Measurements from ENCODE around the gene ZNF627.
"Not testable (repeated sequence)": the region's sequence is repeated elsewhere in the genome, so short reads cannot be mapped to it uniquely, and the experiment has no call there.

ZNF627 gene

GRCh38 chr19:11633223-11633622 is 35.9 kb downstream of the ZNF627 start:
- no peak overlapping the region for H3K4me3 ChIP-seq (ENCODE audit: low read depth, low read length)
- DNase-seq (ENCODE audit: low read depth) = no peak
- no peak for TF ChIP-seq CTCF (IDR thresholded peaks at IDR 0.05; ENCODE audit: insufficient read depth, low read depth, low read length, missing control alignments)

- DNase-seq (ENCODE audit: low read depth); H3K4me3 ChIP-seq (ENCODE audit: low read depth, low read length): not testable (repeated sequence)
These were observed 36.9 kb downstream of the ZNF627 start for GRCh38 chr19:11634018-11634662.

- peak overlapping the region; percentile 68; the same call in 1 of the 2 replicates for H3K4me3 ChIP-seq (ENCODE audit: low read depth, low read length)
- TF ChIP-seq CTCF (IDR thresholded peaks at IDR 0.05; ENCODE audit: insufficient read depth, low read depth, low read length, missing control alignments) = no peak
- no peak for DNase-seq (ENCODE audit: low read depth)
These were observed 41.9 kb downstream of the ZNF627 start for GRCh38 chr19:11639245-11639601.

GRCh38 chr19:11639602-11640471 is 42.6 kb downstream of the ZNF627 start:
- peak; percentile 93 for DNase-seq (ENCODE audit: low read depth)
- peak overlapping the region; percentile 68 for H3K4me3 ChIP-seq (ENCODE audit: low read depth, low read length)
- TF ChIP-seq CTCF (IDR thresholded peaks at IDR 0.05; ENCODE audit: insufficient read depth, low read depth, low read length, missing control alignments) = no peak

- H3K4me3 ChIP-seq (ENCODE audit: low read depth, low read length) = no peak overlapping the region
- DNase-seq (ENCODE audit: low read depth) = no peak
- TF ChIP-seq CTCF (IDR thresholded peaks at IDR 0.05; ENCODE audit: insufficient read depth, low read depth, low read length, missing control alignments) = no peak
These were observed 44.0 kb downstream of the ZNF627 start for GRCh38 chr19:11641244-11641643.

GRCh38 chr19:11642902-11643301 is 45.6 kb downstream of the ZNF627 start:
- no peak for TF ChIP-seq CTCF (IDR thresholded peaks at IDR 0.05; ENCODE audit: insufficient read depth, low read depth, low read length, missing control alignments)
- no peak for DNase-seq (ENCODE audit: low read depth)
- no peak overlapping the region for H3K4me3 ChIP-seq (ENCODE audit: low read depth, low read length)

GRCh38 chr19:11649941-11650340 is 52.7 kb downstream of the ZNF627 start:
- no peak overlapping the region for H3K4me3 ChIP-seq (ENCODE audit: low read depth, low read length)
- no peak for TF ChIP-seq CTCF (IDR thresholded peaks at IDR 0.05; ENCODE audit: insufficient read depth, low read depth, low read length, missing control alignments)
- no peak for DNase-seq (ENCODE audit: low read depth)
